ENCODE results near the gene CTSD. TPM values are rescaled to one million over a fixed set of nuclear protein-coding genes. Genes with fewer than 3 reads are reported as not detected.

Gene CTSD
- total RNA-seq, 1 experiment from 2014 or later, result 127 TPM

- peaks cover 12 to 14% of the 10 kb centered on the region in 2 experiments; a peak in 3 of 4 replicates for H3K9me3 ChIP-seq (ENCODE audit: control insufficient read depth in 1 of 2, insufficient read depth in 1 of 2, low read depth in 1 of 2, low read length in 2 of 2)
- no peak for ATAC-seq
- no peaks in the 10 kb centered on the region for H4K20me1 ChIP-seq (ENCODE audit: insufficient read depth)
- H3K9me2 ChIP-seq (ENCODE audit: insufficient read depth), result no peaks in the 10 kb centered on the region
- no TSS peak for BruUV-seq (replicated peaks)
- H3K27ac ChIP-seq (ENCODE audit: low read depth, low read length), result no peak overlapping the region
- no peak overlapping the region for H2AFZ ChIP-seq (ENCODE audit: low read depth, low read length, poor library complexity, severe bottlenecking)
- TF ChIP-seq JUND (IDR thresholded peaks at IDR 0.05) (no peak), FOSL1 (IDR thresholded peaks at IDR 0.05; ENCODE audit: low read depth) (no peak), RAD21 (IDR thresholded peaks at IDR 0.05; ENCODE audit: low read depth) (no peak), ZNF274 (IDR thresholded peaks at IDR 0.05; ENCODE audit: low read depth, low read length) (no peak), CEBPB (IDR thresholded peaks at IDR 0.05; ENCODE audit: low read depth) (no peak), CBX3 (IDR thresholded peaks at IDR 0.05; ENCODE audit: low read depth) (no peak), YY1 (IDR thresholded peaks at IDR 0.05; ENCODE audit: extremely low read depth, insufficient replicate concordance, low read depth, low read length) (no peak), POLR2A (IDR thresholded peaks at IDR 0.05; ENCODE audit: borderline replicate concordance, extremely low read depth, insufficient read depth, insufficient read length) (no peak), ELF1 (IDR thresholded peaks at IDR 0.05; ENCODE audit: borderline replicate concordance, low read depth) (no peak), SIN3A (IDR thresholded peaks at IDR 0.05; ENCODE audit: low read depth) (no peak)
- TF ChIP-seq, protein P1, sequence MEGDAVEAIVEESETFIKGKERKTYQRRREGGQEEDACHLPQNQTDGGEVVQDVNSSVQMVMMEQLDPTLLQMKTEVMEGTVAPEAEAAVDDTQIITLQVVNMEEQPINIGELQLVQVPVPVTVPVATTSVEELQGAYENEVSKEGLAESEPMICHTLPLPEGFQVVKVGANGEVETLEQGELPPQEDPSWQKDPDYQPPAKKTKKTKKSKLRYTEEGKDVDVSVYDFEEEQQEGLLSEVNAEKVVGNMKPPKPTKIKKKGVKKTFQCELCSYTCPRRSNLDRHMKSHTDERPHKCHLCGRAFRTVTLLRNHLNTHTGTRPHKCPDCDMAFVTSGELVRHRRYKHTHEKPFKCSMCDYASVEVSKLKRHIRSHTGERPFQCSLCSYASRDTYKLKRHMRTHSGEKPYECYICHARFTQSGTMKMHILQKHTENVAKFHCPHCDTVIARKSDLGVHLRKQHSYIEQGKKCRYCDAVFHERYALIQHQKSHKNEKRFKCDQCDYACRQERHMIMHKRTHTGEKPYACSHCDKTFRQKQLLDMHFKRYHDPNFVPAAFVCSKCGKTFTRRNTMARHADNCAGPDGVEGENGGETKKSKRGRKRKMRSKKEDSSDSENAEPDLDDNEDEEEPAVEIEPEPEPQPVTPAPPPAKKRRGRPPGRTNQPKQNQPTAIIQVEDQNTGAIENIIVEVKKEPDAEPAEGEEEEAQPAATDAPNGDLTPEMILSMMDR (IDR thresholded peaks at IDR 0.05 in 2 of 3, conservative IDR thresholded peaks at IDR 0.05 in 1 of 3; ENCODE audit: borderline replicate concordance in 1 of 3, insufficient read depth in 1 of 3, low read depth in 2 of 3, low read length in 2 of 3), result no peak
- intact Hi-C loops (cut with micrococcal nuclease), result no loop called here
- ChIA-PET CTCF (no interaction called here), RAD21 (ENCODE audit: low non-redundant PET in 1 of 2, low total read pairs in 2 of 2, uncharacterized antibody in 2 of 2, unreplicated experiment in 2 of 2) (no interaction called here), POLR2A (no interaction called here)
- H3K4me1 ChIP-seq (ENCODE audit: control insufficient read depth in 1 of 2, insufficient read depth in 2 of 2, low read length in 2 of 2), result no peaks in the 10 kb centered on the region
- no peak overlapping the region for H3K4me2 ChIP-seq (ENCODE audit: low read length)
- no peak overlapping the region for H3K9ac ChIP-seq (ENCODE audit: low read length)
- H3K27me3 ChIP-seq (ENCODE audit: insufficient read depth, low read length), result peaks cover 21% of the 10 kb centered on the region; the same call in 1 of the 2 replicates
- no peak for DNase-seq (ENCODE audit: low read depth, low spot score)
- no peaks in the 10 kb centered on the region for H3K79me2 ChIP-seq (ENCODE audit: insufficient read depth, low read length)
- no peak overlapping the region for H3K4me3 ChIP-seq (replicated peaks in 1 of 2; ENCODE audit: low read depth in 1 of 2, low read length in 2 of 2)
- no peaks in the 10 kb centered on the region for H3K36me3 ChIP-seq (ENCODE audit: control insufficient read depth in 1 of 2, insufficient read depth in 2 of 2, low read length in 2 of 2)
Measured at GRCh38 chr11:1737080-1737757, 26.5 kb downstream of the CTSD start.

Data from HCT116 (cell line).